Measurements from ENCODE around the gene GNG13. TPM values are rescaled to one million over a fixed set of nuclear protein-coding genes. Genes with fewer than 3 reads are reported as not detected.

The GNG13 gene
- total RNA-seq, 2 donors from 2014 or later = not detected

GRCh38 chr16:792221-792995 is 8.1 kb downstream of the GNG13 start:
- TF ChIP-seq, protein P1, sequence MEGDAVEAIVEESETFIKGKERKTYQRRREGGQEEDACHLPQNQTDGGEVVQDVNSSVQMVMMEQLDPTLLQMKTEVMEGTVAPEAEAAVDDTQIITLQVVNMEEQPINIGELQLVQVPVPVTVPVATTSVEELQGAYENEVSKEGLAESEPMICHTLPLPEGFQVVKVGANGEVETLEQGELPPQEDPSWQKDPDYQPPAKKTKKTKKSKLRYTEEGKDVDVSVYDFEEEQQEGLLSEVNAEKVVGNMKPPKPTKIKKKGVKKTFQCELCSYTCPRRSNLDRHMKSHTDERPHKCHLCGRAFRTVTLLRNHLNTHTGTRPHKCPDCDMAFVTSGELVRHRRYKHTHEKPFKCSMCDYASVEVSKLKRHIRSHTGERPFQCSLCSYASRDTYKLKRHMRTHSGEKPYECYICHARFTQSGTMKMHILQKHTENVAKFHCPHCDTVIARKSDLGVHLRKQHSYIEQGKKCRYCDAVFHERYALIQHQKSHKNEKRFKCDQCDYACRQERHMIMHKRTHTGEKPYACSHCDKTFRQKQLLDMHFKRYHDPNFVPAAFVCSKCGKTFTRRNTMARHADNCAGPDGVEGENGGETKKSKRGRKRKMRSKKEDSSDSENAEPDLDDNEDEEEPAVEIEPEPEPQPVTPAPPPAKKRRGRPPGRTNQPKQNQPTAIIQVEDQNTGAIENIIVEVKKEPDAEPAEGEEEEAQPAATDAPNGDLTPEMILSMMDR (IDR thresholded peaks at IDR 0.05) = no peak

DNA sequence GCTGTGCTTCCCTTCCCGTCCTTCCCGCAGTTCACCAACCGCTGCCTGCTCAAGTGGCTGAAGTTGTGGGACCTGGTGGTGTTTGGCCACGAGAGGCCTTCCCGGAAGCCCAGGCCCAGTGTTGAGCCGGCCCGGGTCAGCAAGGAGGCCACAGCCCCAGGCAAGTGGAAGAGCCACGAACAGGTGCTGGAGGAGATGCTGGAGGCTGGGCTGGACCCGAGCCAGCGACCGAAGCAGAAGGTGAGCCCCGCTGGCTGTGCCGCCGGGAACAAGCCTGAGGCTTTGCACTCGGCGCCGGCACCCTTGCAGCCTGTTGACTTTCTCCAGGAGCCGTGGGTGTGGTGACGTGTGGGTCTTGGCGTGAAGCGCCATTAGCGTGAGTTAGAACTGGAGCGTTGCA is 9.4 kb downstream of the GNG13 start:
- H3K4me3 ChIP-seq = no peak overlapping the region
- peaks cover 4% of the 10 kb centered on the region for H3K36me3 ChIP-seq
- H3K9me3 ChIP-seq = no peaks in the 10 kb centered on the region
- TF ChIP-seq, protein P1 (IDR thresholded peaks at IDR 0.05) = no peak
- DNase-seq (ENCODE audit: low spot score) = no peak
- H3K27ac ChIP-seq = no peak overlapping the region
- peaks cover 0 to 18% of the 10 kb centered on the region in 2 donors for H3K4me1 ChIP-seq
- no peaks in the 10 kb centered on the region for H3K27me3 ChIP-seq

More at GRCh38 chr16:792221-792995, 8.1 kb downstream of the GNG13 start:
- no peak for DNase-seq (ENCODE audit: low spot score)
- no peak overlapping the region for H3K27ac ChIP-seq
- no peaks in the 10 kb centered on the region for H3K9me3 ChIP-seq
- H3K4me3 ChIP-seq = no peak overlapping the region
- no peaks in the 10 kb centered on the region for H3K36me3 ChIP-seq
- no peaks in the 10 kb centered on the region for H3K27me3 ChIP-seq
- H3K4me1 ChIP-seq = peaks cover 0 to 12% of the 10 kb centered on the region in 2 donors

GRCh38 chr16:790086-790485 is 10.4 kb downstream of the GNG13 start:
- Histone ChIP-seq H3K36me3 (peaks cover 7% of the 10 kb centered on the region), H3K4me3 (no peak overlapping the region), H3K27me3 (no peaks in the 10 kb centered on the region), H3K27ac (no peak overlapping the region), H3K4me1 (peaks cover 0 to 18% of the 10 kb centered on the region in 2 donors), H3K9me3 (no peaks in the 10 kb centered on the region)
- DNase-seq (ENCODE audit: low spot score) = no peak
- TF ChIP-seq, protein P1 (IDR thresholded peaks at IDR 0.05) = no peak

DNA sequence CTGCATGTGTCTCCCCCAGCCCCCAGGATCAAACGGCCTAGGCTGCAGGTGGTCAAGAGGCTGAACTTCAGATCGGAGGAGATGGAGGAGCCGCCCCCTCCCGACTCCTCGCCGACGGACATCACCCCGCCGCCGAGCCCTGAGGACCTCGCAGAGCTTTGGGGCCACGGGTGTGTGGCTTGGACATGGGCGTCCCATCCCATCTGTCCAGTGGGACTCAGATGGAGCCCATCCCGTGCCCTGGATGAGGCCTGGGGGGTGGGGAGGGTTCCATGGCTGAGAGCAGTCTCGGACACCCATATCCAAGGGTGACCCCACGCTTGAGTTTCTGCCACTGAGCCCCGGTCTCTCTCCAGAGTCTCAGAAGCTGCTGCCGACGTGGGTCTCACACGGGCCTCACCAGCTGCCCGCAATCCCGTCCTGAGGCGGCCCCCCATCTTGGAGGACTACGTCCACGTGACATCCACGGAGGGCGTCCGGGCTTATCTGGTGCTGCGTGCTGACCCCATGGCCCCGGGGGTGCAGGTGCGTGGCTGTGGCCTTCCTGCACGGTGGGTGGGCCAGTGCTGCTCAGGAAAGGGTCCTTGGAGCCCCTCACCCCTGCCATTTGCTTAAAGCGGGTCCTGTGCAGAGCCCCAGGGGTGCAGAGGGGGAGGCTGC is 11.2 kb downstream of the GNG13 start:
- TF ChIP-seq, protein P1 (IDR thresholded peaks at IDR 0.05) = no peak
- Histone ChIP-seq H3K36me3 (peaks cover 7% of the 10 kb centered on the region), H3K9me3 (no peaks in the 10 kb centered on the region), H3K27me3 (no peaks in the 10 kb centered on the region), H3K4me3 (peak overlapping the region in 1 of 2 donors; percentile 73), H3K4me1 (peaks cover 0 to 18% of the 10 kb centered on the region in 2 donors), H3K27ac (no peak overlapping the region)
- DNase-seq (ENCODE audit: low spot score) = no peak

GRCh38 chr16:788399-789126 is 12.0 kb downstream of the GNG13 start, which contains the start of gene CHTF18:
Gene CHTF18, plus strand, starts transcription at chr16:788620. Its CDS starts 65 bp downstream, at chr16:788685.
- Histone ChIP-seq H3K4me1 (peaks cover 0 to 24% of the 10 kb centered on the region in 2 donors), H3K9me3 (no peaks in the 10 kb centered on the region), H3K27me3 (no peaks in the 10 kb centered on the region), H3K36me3 (peaks cover 7% of the 10 kb centered on the region), H3K27ac (peak within 1 kb of the TSS; percentile 58 to 69), H3K4me3 (peak within 1 kb of the TSS; percentile 91 to 99)
- TF ChIP-seq, protein P1 (IDR thresholded peaks at IDR 0.05) = no peak
- peak; percentile 88 for DNase-seq (ENCODE audit: low spot score)
